ENCODE results near the gene NPIPB2. TPM values are rescaled to one million over a fixed set of nuclear protein-coding genes. Genes with fewer than 3 reads are reported as not detected.
"Not testable (repeated sequence)": the region's sequence is repeated elsewhere in the genome, so short reads cannot be mapped to it uniquely, and the experiment has no call there.

The NPIPB2 gene
- total RNA-seq, 1 experiment from 2014 or later = 0.97 TPM

- not testable (repeated sequence) for DNase-seq; H3K27me3 ChIP-seq (ENCODE audit: control insufficient read depth, insufficient read depth, low read length); H3K4me3 ChIP-seq (ENCODE audit: insufficient read depth, low read depth, low read length); H3K36me3 ChIP-seq (replicated peaks; ENCODE audit: control insufficient read depth, insufficient read depth, low read length)
These were observed 17.8 kb downstream of the NPIPB2 start for GRCh38 chr16:11924046-11924445.

DNA sequence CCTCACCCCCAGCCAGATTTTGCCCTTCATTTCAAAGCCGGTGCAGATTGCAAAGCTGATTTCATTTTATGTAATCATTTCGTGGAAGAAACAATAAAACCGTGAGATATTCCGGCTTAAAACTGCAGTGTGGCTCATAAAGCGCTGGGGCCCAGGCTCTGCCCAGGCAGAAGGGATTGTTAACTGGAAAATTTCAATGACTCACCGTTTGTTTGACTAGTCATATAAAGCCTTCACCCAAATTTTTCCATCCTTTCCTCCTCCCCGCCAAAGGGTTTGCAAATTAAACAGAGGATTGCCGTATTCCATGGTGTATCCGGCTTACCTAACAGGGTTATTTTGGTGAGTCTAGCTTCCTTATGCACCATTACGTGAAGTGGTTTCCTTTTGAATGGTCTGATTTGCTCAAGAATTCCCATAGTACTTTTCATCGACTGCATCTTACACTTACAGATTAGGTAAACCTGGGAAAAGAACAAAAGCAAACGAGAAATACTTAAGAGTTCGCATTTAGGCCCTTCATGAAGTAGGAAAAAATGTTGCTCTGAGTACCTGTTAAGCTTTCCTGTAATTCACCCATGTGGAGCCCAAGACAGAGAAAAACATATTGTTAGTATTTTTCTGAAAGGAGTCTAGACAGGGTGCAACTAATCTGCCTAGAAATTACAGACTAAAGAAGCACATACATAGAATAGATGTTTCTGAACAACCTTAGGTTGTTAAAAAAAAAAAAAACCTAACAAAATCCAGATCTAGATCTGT, 25.1 kb downstream of the NPIPB2 start:
- peak overlapping the region; percentile 25 for H3K4me3 ChIP-seq (ENCODE audit: insufficient read depth, low read depth, low read length)
- DNase-seq = peak; percentile 29
- no peaks in the 10 kb centered on the region for H3K36me3 ChIP-seq (replicated peaks; ENCODE audit: control insufficient read depth, insufficient read depth, low read length)
- H3K27me3 ChIP-seq (ENCODE audit: control insufficient read depth, insufficient read depth, low read length) = no peaks in the 10 kb centered on the region

- H3K36me3 ChIP-seq (replicated peaks; ENCODE audit: control insufficient read depth, insufficient read depth, low read length) = no peaks in the 10 kb centered on the region
- H3K4me3 ChIP-seq (ENCODE audit: insufficient read depth, low read depth, low read length) = peak within 1 kb of the TSS; percentile 91
- no peaks in the 10 kb centered on the region for H3K27me3 ChIP-seq (ENCODE audit: control insufficient read depth, insufficient read depth, low read length)
- peak; percentile 97 for DNase-seq
These were observed 26.0 kb downstream of the NPIPB2 start, which contains the start of gene GSPT1 for GRCh38 chr16:11915644-11916523. TSS of gene GSPT1 (minus strand) at chr16:11915956. CDS start at chr16:11915720, 236 bp downstream.

DNA sequence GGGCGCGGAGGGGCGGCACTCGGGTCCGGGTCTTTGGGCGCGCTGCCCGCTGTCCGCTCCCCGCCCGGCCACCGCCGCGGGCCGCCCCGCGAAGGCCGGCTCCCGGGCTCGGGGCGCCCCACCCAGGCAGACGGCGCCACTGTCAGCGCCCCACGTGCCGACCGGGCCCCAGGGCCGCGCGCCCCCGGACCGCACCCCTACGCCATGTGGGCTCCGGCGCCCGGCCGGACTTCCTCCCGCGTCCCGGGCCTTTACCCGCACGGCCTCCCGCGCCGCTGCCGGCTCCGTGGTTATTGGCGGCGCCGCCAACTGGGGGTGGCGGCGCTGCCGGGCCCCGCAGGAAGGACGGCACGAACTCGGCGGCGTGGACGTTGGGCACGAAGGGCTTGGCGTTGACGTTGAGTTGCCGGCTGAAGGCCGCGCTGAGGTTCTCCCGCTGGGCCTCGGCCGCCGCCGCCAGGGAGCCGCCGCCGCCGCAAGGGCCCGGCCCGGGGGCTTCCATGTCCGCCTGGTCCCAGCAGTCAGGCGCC, 26.7 kb downstream of the NPIPB2 start:
- Histone ChIP-seq H3K36me3 (replicated peaks; ENCODE audit: control insufficient read depth, insufficient read depth, low read length) (no peaks in the 10 kb centered on the region), H3K27me3 (ENCODE audit: control insufficient read depth, insufficient read depth, low read length) (no peaks in the 10 kb centered on the region), H3K4me3 (ENCODE audit: insufficient read depth, low read depth, low read length) (peak overlapping the region; percentile 91)
- peak; percentile 75 for DNase-seq

GRCh38 chr16:11914210-11915113, 27.4 kb downstream of the NPIPB2 start:
- Histone ChIP-seq H3K27me3 (ENCODE audit: control insufficient read depth, insufficient read depth, low read length) (no peaks in the 10 kb centered on the region), H3K4me3 (ENCODE audit: insufficient read depth, low read depth, low read length) (peak overlapping the region; percentile 91), H3K36me3 (replicated peaks; ENCODE audit: control insufficient read depth, insufficient read depth, low read length) (no peaks in the 10 kb centered on the region)
- peak; percentile 53 for DNase-seq

GRCh38 chr16:11913425-11914079, 28.3 kb downstream of the NPIPB2 start:
- DNase-seq = no peak
- H3K36me3 ChIP-seq (replicated peaks; ENCODE audit: control insufficient read depth, insufficient read depth, low read length) = no peaks in the 10 kb centered on the region
- H3K4me3 ChIP-seq (ENCODE audit: insufficient read depth, low read depth, low read length) = no peak overlapping the region
- H3K27me3 ChIP-seq (ENCODE audit: control insufficient read depth, insufficient read depth, low read length) = no peaks in the 10 kb centered on the region

DNA sequence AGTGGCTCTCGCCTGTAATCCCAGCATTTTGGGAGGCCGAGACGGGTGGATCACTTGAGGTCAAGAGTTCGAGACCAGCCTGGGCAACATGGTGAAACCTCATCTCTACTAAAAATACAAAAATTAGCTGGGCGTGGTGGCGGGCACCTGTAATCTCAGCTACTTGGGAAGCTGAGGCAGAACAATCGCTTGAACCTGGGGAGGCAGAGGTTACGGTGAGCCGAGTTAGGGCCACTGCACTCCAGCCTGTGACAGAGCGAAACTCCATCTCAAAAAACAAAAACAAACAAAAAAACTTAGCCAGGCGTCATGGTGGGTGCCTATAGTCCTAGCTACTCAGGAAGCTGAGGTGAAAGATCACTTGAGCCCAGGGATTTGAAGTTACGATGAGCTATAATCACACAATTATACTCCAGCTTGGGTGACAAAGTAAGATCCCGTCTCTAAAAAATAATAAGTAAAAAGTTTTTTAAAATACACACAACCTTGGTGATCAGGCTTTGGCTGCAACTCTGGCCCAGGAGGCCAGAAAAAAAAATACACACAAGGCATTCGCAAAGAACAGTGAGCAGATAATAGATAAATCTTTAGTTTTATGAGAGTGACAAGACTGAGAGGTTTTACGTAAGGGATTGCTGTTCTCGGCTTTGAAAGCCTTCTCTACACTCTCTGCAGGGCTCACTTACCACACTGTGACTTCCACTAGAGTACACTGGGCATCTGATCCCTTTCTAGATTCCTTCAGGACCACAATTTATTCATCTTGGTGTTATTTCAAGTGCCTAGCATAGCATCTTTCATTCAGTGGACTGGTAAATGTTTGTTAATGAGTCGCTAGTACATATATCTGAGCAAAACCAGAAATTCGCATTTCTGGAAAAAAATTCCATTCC, 31.9 kb downstream of the NPIPB2 start:
- DNase-seq = no peak

DNA sequence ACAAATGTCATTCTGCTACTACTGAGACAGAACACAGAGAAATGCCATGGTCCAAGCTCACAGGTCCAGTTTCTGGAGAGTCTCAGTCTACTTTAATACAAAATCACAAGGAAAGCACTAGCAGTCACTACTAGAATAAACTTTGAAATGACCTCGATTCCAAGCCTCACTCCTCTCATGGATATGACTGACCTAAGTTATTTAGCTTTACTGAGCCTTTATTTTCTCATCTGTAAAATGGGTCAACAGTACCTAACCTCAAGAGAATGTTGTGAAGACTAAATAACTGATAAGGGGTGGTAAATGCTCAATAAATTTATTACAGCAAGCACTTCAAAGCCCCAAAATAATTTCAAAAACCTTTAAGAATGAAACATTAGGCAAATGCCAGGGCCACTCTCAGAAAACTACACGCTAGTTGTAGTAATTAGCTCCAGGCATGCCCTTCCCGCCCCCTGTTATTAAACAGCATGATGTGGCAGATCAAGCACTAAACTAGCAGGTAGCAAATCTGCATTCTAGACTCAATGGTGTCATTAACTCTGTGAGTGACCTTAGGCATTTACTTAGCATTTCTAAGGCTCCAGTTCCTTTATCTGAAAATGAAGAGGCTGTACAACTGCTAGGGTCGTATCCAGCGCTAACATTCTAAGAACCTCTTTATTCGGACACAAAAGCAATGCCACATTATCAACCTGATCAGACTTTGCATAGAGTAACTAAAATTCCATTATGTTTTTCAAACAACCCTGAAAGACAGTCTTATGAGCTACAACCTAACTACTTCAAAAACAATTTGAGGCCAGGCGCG, 34.5 kb downstream of the NPIPB2 start:
- no peaks in the 10 kb centered on the region; the same call in 1 of the 2 replicates for H3K36me3 ChIP-seq (replicated peaks; ENCODE audit: control insufficient read depth, insufficient read depth, low read length)
- H3K27me3 ChIP-seq (ENCODE audit: control insufficient read depth, insufficient read depth, low read length) = no peaks in the 10 kb centered on the region
- no peak overlapping the region for H3K4me3 ChIP-seq (ENCODE audit: insufficient read depth, low read depth, low read length)
- no peak for DNase-seq

More for the DNA sequence above, 31.9 kb downstream of the NPIPB2 start:
- H3K4me3 ChIP-seq (ENCODE audit: insufficient read depth, low read depth, low read length) = no peak overlapping the region
- H3K27me3 ChIP-seq (ENCODE audit: control insufficient read depth, insufficient read depth, low read length) = no peaks in the 10 kb centered on the region
- no peaks in the 10 kb centered on the region; the same call in 1 of the 2 replicates for H3K36me3 ChIP-seq (replicated peaks; ENCODE audit: control insufficient read depth, insufficient read depth, low read length)

GRCh38 chr16:11903906-11904305, 37.9 kb downstream of the NPIPB2 start:
- no peaks in the 10 kb centered on the region for H3K27me3 ChIP-seq (ENCODE audit: control insufficient read depth, insufficient read depth, low read length)
- H3K4me3 ChIP-seq (ENCODE audit: insufficient read depth, low read depth, low read length) = no peak overlapping the region
- no peaks in the 10 kb centered on the region; the same call in 1 of the 2 replicates for H3K36me3 ChIP-seq (replicated peaks; ENCODE audit: control insufficient read depth, insufficient read depth, low read length)
- no peak for DNase-seq

- no peak for DNase-seq
- H3K27me3 ChIP-seq (ENCODE audit: control insufficient read depth, insufficient read depth, low read length) = no peaks in the 10 kb centered on the region
These were observed 40.8 kb downstream of the NPIPB2 start for GRCh38 chr16:11901091-11901490.

GRCh38 chr16:11896486-11897176, 45.2 kb downstream of the NPIPB2 start:
- H3K4me3 ChIP-seq (ENCODE audit: insufficient read depth, low read depth, low read length) = no peak overlapping the region
- peaks cover 19% of the 10 kb centered on the region for H3K36me3 ChIP-seq (replicated peaks; ENCODE audit: control insufficient read depth, insufficient read depth, low read length)
- no peak for DNase-seq
- H3K27me3 ChIP-seq (ENCODE audit: control insufficient read depth, insufficient read depth, low read length) = no peaks in the 10 kb centered on the region

More at GRCh38 chr16:11901091-11901490, 40.8 kb downstream of the NPIPB2 start:
- peaks cover 4% of the 10 kb centered on the region for H3K36me3 ChIP-seq (replicated peaks; ENCODE audit: control insufficient read depth, insufficient read depth, low read length)
- no peak overlapping the region for H3K4me3 ChIP-seq (ENCODE audit: insufficient read depth, low read depth, low read length)

- DNase-seq = no peak
- H3K36me3 ChIP-seq (replicated peaks; ENCODE audit: control insufficient read depth, insufficient read depth, low read length) = peaks cover 19% of the 10 kb centered on the region
- no peak overlapping the region for H3K4me3 ChIP-seq (ENCODE audit: insufficient read depth, low read depth, low read length)
- H3K27me3 ChIP-seq (ENCODE audit: control insufficient read depth, insufficient read depth, low read length) = no peaks in the 10 kb centered on the region
These were observed 48.3 kb downstream of the NPIPB2 start for GRCh38 chr16:11893571-11893970.
